22Rv1 (cell line): ENCODE data around the gene KIAA0825.

ENCODE experiments used
- H3K27ac ChIP-seq: fragments of 450-650 bp; 2 replicates; pipeline ENCODE4 v1.5.1; 2017
- ZFX ChIP-seq: fragments of 450-650 bp; IDR thresholded peaks from 2 replicates; pipeline ENCODE4 v1.6.1; 2017; ENCODE audit warnings: antibody characterized with exemption, borderline replicate concordance
- TF ChIP-seq, protein P1 (sequence below): fragments of 450-650 bp; IDR thresholded peaks from 2 replicates; pipeline ENCODE4 v1.5.1; 2017; ENCODE audit warnings: mild to moderate bottlenecking

KIAA0825 gene

GRCh38 chr5:94545870-94546625 is 72.4 kb downstream of the KIAA0825 start:
- no peak for TF ChIP-seq ZFX
- TF ChIP-seq, protein P1, sequence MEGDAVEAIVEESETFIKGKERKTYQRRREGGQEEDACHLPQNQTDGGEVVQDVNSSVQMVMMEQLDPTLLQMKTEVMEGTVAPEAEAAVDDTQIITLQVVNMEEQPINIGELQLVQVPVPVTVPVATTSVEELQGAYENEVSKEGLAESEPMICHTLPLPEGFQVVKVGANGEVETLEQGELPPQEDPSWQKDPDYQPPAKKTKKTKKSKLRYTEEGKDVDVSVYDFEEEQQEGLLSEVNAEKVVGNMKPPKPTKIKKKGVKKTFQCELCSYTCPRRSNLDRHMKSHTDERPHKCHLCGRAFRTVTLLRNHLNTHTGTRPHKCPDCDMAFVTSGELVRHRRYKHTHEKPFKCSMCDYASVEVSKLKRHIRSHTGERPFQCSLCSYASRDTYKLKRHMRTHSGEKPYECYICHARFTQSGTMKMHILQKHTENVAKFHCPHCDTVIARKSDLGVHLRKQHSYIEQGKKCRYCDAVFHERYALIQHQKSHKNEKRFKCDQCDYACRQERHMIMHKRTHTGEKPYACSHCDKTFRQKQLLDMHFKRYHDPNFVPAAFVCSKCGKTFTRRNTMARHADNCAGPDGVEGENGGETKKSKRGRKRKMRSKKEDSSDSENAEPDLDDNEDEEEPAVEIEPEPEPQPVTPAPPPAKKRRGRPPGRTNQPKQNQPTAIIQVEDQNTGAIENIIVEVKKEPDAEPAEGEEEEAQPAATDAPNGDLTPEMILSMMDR: no peak
- H3K27ac ChIP-seq: no peak overlapping the region

DNA sequence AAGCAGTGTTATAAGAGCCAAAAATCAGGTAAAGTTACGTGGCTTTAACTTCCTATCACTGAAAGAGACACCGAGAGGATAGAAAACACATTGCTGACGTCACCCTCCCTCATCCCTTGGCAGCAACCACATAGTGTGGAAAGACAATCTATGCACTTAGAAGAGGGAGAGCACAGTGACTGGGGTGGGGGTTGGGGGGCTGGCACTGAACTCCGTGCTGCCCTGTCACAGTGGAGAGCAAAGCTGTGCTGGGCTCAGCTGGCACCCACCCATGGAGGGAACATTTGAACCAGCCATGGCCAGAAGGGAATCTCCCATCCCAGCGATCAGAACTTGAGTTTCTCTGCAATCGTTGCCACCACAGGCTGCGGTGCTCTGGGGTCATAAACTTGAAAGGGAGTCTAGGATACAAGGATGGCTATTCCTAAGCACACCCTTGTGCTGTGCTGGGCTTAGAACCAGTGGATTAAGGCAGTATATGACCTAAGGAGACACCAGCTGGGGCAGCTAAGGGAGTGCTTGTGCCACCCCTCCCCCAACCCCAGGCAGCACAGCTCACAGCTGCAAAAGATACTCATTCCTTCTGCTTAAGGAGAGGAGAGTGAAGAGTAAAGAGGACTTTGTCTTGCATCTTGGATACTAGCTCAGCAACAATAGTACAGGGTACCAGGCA is 73.4 kb downstream of the KIAA0825 start:
- H3K27ac ChIP-seq: no peak overlapping the region
- no peak for TF ChIP-seq ZFX
- TF ChIP-seq, protein P1: no peak

DNA sequence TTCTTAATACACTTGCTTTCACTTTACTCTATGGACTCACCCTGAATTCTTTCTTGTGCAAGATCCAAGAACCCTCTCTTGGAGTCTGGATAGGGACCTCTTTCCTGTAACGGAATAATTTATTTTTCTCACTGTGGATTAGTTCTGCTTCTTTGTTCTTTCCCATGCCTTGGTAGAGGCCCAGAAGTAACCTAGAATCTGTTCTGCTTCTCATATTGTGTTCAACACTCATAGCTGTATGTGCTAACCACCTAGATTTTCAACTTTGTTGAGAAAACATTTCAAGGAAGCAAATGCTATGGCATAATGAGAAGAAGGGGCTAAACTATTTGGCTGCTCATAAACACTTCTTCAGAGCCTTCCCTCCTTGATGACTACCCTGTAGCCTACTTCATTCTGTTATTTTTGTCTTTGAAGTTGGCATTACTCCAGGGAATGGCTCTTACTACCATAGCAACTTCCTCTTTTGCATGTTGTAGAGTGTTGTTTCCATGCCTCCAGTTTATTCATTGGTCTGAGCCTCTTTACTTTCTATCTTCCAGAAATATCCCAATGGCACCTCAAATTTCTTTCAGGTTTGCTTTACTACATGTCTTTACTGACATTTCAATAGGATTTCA is 74.3 kb downstream of the KIAA0825 start:
- TF ChIP-seq, protein P1: no peak
- TF ChIP-seq ZFX: no peak
- no peak overlapping the region for H3K27ac ChIP-seq

GRCh38 chr5:94540856-94541494 is 77.4 kb downstream of the KIAA0825 start:
- H3K27ac ChIP-seq: no peak overlapping the region
- TF ChIP-seq ZFX: no peak
- TF ChIP-seq, protein P1: no peak

- no peak overlapping the region for H3K27ac ChIP-seq
- TF ChIP-seq ZFX: no peak
- TF ChIP-seq, protein P1: no peak
Observed at GRCh38 chr5:94538260-94538659, 80.1 kb downstream of the KIAA0825 start.

GRCh38 chr5:94526706-94527105 is 91.7 kb downstream of the KIAA0825 start:
- TF ChIP-seq, protein P1: no peak
- TF ChIP-seq ZFX: no peak
- H3K27ac ChIP-seq: no peak overlapping the region
